K562 (cell line): ENCODE measurements around the gene AKR1A1. TPM values are rescaled to one million over a fixed set of nuclear protein-coding genes. Genes with fewer than 3 reads are reported as not detected.

Experiments
- HLTF ChIP-seq: fragments of 450-650 bp; IDR thresholded peaks from 2 replicates; pipeline ENCODE4 v1.6.1; 2016
- MCM7 ChIP-seq, 2 experiments: fragments of 450-650 bp; IDR thresholded peaks; 2 replicates each; pipeline ENCODE4 v1.6.1; 2016 to 2018
- TFAM ChIP-seq: fragments of 250-450 bp; sonication (Bioruptor Pico); conservative IDR thresholded peaks from 2 replicates; pipeline ENCODE4 v1.5.0; 2021; ENCODE audit warnings: mild to moderate bottlenecking, moderate library complexity
- ZBTB17 ChIP-seq: fragments of 450-650 bp; formaldehyde crosslinking; IDR thresholded peaks from 2 replicates; pipeline ENCODE4 v1.4.0; 2020; ENCODE audit warnings: mild to moderate bottlenecking
- ZKSCAN3 ChIP-seq: fragments of 250-450 bp; sonication (Bioruptor Pico); IDR thresholded peaks from 2 replicates; pipeline ENCODE4 v1.4.0; 2020
- ZNF384 ChIP-seq: IDR thresholded peaks from 2 replicates; pipeline ENCODE4 v1.6.1; 2012; ENCODE audit warnings: low read depth, low read length, improper control_type of control experiment
- polyA plus RNA-seq, 8 experiments: library from polyadenylated mRNA; depleted of rRNA in 4 of 8; stranded (reverse) in 5 of 8; unstranded in 3 of 8; fragments of >200 nt; fragmentation: Nextera tagmentation in 2 of 8; fragmentation: Illumina TruSeq in 1 of 8; extraction: Ambion mirVana in 2 of 8; extraction: Trizol in 1 of 8; gene quantifications; 2 replicates each; pipeline versions ENCODE4 v1.2.1 to v1.2.3, GENCODE V29; 2011 to 2014; ENCODE audit warnings: inconsistent platforms in 1 of 8, missing spikeins in 1 of 8
- total RNA-seq, 7 experiments: library from RNA; depleted of rRNA in 6 of 7; stranded (reverse); fragments of >200 nt in 6 of 7; fragmentation: Illumina TruSeq in 2 of 7; extraction: Trizol in 2 of 7; gene quantifications; 2 replicates each; pipeline versions ENCODE4 v1.2.1 to v1.2.3, GENCODE V29; 2011 to 2021; ENCODE audit warnings: low replicate concordance in 1 of 7
- TF ChIP-seq, protein P1 (sequence below): fragments of 250-450 bp; sonication (Bioruptor Pico); IDR thresholded peaks from 2 replicates; pipeline ENCODE4 v1.5.0; 2021; ENCODE audit warnings: mild to moderate bottlenecking, moderate library complexity
- TF ChIP-seq, protein P2 (sequence below): IDR thresholded peaks from 2 replicates; pipeline ENCODE4 v1.6.1; 2014; ENCODE audit warnings: antibody characterized with exemption
- TF ChIP-seq, protein P3 (sequence below): sonication (generic); formaldehyde crosslinking; IDR thresholded peaks from 2 replicates; pipeline ENCODE4 v1.8.1; 2023; ENCODE audit warnings: missing genetic modification reagents, mild to moderate bottlenecking, borderline replicate concordance
- TF ChIP-seq, protein P4 (sequence below): sonication (generic); formaldehyde crosslinking; IDR thresholded peaks from 2 replicates; pipeline ENCODE4 v1.8.1; 2023; ENCODE audit warnings: mild to moderate bottlenecking, missing genetic modification reagents
- TF ChIP-seq, protein P5 (sequence below): sonication (generic); formaldehyde crosslinking; IDR thresholded peaks from 2 replicates; pipeline ENCODE4 v1.8.1; 2023; ENCODE audit warnings: mild to moderate bottlenecking, missing genetic modification reagents

Gene AKR1A1
- total and polyA plus RNA-seq, 9 of the 15 experiments (the other 6 are each of a cell fraction or from before 2014, with no cell fraction given): 68.6 to 211 (median 132) TPM

DNA sequence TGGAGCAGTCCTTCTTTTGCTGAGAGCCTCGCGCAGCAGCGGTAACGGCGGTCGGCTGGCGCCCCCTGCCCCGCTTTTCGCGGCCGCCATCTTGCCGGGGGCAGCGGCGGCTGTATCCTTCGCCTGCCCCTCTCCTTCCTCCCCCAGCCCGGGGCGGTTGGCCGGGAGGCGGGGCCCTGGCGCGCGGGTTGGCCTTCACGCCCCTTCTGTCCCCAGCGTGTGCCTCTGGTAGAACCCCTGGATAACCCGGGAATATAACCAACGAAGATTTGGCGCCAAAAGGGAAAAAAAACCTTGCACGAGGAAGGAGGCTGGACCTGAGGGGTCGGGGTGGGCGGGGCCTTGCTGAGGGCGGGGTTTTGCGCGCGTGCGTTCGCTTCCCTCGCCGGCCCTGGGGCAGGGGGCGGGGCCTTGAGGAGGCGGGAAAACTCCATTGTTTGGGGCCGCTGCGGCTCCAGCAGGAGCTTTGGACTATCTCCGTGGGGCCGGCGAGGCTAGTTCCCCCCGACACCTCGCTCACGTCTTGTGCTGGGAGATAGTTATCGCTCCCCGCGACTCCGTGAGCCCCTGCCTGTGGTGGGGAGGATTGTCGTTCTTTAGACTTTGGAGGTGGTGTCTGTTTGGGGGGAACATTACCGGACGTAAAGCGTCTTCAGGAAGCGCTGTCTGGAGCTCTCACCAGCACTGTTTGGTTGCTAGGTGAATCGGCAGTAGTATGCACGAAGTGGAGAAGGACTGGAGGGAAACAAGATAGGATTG lies 33.9 kb downstream of the AKR1A1 start (continued):
- TF ChIP-seq HLTF (no peak), MCM7 (IDR thresholded peaks at IDR 0.05) (no peak), ZNF384 (peak; percentile 81), ZBTB17 (CRISPR knock-in tag) (peak; percentile 1; the same call in 1 of the 2 replicates), TFAM (no peak), ZKSCAN3 (CRISPR knock-in tag) (no peak)
- TF ChIP-seq, protein P1, sequence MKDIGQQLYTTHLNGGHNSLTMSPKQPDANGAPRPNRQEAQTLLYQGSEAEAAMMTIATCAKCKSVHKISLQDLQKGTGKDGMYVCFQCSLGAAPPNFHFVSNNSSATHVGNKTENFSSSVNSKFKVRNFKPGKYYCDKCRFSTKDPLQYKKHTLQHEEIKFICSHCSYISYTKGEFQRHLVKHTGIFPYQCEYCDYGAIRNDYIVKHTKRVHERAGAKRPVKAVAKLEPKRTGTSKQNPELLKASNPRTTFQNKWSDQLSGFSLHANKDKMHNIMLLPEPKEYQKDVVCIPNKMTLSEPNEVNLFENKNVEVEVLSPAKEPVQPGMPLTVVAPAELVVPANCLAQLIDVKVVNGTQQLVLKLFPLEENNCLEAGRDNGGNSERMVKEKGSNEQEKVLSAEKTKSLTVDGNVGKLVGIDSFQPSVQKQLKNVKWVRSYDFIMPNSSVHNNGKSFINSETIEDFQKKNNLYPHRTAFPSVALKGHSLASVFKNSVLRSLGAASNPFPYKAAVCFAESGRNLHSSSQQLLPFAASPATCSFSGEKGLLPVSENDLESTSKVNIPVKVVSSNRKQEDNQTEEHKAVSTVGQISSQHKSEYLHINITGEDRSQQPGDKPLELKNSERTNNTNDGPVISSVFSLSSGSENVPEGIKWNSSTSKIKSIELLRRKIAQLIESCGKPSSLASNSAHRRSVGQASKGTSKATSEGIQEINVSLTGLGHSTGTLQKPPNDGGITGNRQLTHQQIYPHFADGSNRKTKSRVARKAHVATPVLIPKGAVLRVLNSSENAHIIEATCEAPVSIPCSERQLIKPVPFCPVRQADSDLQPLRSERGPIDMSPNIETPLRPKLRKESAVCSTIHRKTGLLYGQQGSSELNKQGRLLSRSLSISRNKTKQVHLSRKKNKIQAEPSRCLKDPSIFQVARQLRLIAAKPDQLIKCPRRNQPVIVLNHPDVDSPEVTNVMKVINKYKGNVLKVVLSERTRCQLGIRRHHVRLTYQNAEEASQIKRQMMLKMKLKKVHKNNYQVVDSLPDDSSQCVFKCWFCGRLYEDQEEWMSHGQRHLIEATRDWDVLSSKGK: no peak
- TF ChIP-seq, protein P2, sequence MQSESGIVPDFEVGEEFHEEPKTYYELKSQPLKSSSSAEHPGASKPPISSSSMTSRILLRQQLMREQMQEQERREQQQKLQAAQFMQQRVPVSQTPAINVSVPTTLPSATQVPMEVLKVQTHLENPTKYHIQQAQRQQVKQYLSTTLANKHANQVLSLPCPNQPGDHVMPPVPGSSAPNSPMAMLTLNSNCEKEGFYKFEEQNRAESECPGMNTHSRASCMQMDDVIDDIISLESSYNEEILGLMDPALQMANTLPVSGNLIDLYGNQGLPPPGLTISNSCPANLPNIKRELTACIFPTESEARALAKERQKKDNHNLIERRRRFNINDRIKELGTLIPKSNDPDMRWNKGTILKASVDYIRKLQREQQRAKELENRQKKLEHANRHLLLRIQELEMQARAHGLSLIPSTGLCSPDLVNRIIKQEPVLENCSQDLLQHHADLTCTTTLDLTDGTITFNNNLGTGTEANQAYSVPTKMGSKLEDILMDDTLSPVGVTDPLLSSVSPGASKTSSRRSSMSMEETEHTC: no peak
- TF ChIP-seq, protein P3, sequence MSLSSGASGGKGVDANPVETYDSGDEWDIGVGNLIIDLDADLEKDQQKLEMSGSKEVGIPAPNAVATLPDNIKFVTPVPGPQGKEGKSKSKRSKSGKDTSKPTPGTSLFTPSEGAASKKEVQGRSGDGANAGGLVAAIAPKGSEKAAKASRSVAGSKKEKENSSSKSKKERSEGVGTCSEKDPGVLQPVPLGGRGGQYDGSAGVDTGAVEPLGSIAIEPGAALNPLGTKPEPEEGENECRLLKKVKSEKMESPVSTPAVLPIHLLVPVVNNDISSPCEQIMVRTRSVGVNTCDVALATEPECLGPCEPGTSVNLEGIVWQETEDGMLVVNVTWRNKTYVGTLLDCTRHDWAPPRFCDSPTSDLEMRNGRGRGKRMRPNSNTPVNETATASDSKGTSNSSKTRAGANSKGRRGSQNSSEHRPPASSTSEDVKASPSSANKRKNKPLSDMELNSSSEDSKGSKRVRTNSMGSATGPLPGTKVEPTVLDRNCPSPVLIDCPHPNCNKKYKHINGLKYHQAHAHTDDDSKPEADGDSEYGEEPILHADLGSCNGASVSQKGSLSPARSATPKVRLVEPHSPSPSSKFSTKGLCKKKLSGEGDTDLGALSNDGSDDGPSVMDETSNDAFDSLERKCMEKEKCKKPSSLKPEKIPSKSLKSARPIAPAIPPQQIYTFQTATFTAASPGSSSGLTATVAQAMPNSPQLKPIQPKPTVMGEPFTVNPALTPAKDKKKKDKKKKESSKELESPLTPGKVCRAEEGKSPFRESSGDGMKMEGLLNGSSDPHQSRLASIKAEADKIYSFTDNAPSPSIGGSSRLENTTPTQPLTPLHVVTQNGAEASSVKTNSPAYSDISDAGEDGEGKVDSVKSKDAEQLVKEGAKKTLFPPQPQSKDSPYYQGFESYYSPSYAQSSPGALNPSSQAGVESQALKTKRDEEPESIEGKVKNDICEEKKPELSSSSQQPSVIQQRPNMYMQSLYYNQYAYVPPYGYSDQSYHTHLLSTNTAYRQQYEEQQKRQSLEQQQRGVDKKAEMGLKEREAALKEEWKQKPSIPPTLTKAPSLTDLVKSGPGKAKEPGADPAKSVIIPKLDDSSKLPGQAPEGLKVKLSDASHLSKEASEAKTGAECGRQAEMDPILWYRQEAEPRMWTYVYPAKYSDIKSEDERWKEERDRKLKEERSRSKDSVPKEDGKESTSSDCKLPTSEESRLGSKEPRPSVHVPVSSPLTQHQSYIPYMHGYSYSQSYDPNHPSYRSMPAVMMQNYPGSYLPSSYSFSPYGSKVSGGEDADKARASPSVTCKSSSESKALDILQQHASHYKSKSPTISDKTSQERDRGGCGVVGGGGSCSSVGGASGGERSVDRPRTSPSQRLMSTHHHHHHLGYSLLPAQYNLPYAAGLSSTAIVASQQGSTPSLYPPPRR (CRISPR knock-in tag): no peak
- TF ChIP-seq, protein P4, sequence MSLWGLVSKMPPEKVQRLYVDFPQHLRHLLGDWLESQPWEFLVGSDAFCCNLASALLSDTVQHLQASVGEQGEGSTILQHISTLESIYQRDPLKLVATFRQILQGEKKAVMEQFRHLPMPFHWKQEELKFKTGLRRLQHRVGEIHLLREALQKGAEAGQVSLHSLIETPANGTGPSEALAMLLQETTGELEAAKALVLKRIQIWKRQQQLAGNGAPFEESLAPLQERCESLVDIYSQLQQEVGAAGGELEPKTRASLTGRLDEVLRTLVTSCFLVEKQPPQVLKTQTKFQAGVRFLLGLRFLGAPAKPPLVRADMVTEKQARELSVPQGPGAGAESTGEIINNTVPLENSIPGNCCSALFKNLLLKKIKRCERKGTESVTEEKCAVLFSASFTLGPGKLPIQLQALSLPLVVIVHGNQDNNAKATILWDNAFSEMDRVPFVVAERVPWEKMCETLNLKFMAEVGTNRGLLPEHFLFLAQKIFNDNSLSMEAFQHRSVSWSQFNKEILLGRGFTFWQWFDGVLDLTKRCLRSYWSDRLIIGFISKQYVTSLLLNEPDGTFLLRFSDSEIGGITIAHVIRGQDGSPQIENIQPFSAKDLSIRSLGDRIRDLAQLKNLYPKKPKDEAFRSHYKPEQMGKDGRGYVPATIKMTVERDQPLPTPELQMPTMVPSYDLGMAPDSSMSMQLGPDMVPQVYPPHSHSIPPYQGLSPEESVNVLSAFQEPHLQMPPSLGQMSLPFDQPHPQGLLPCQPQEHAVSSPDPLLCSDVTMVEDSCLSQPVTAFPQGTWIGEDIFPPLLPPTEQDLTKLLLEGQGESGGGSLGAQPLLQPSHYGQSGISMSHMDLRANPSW: no peak
- TF ChIP-seq, protein P5, sequence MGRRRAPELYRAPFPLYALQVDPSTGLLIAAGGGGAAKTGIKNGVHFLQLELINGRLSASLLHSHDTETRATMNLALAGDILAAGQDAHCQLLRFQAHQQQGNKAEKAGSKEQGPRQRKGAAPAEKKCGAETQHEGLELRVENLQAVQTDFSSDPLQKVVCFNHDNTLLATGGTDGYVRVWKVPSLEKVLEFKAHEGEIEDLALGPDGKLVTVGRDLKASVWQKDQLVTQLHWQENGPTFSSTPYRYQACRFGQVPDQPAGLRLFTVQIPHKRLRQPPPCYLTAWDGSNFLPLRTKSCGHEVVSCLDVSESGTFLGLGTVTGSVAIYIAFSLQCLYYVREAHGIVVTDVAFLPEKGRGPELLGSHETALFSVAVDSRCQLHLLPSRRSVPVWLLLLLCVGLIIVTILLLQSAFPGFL (CRISPR knock-in tag): no peak
